Measurements from ENCODE around the gene RNF144A.

RNF144A gene

DNA sequence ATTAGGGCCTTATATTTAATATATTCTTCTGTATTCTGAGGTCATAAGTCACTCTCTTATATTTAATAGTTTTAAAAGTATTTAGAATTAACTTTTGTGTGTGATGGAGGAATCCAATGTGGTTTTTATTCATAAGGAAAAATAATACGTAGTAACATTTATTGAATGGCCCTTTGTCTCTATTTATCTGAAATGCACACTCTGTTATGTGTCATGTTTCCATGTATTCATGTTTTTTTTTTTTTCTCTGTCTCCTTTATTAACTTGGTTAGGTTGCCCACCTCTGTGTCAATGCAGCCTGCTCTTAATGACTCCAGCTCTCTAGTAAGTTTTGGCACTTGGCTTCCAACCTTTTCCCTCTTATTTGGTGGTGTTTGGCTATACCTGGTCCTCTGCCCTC is 33.8 kb downstream of the RNF144A start:
- no peak for DNase-seq

DNA sequence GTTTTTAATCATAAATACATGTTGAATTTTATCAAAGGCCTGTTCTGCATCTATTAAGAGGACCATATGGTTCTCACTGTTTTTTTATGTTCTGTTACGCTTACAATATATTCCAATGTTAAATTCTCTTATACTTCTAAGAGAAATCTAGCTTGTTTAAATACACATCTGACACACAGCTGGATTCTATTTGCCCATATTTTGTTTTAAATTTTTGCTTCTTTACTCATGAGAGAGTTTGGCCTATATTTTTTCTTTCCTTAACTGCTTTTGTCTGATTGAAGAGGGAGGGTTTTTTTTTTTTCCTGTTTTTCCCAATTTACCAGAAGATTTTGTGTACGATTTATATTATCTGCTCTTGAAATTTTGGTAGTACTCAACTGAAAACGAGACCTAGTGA is 34.9 kb downstream of the RNF144A start:
- no peak for DNase-seq

DNA sequence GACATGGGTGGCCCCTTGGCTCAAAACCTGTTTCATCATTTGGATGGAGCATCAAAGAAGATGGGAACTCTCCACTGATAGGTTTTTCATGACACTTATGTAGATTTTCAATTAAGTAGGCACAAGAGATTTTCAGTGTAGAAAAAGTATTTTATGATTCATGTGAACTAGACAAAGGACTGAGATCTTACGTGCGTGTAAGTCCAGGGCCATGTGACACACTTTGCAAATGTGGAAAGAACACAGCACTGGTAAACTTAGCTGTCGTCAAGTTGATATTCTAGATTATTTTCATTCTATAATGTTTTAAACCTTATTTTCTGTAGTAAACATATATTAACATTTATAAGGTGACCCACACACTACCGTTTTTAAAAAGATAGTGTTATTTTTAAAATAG is 37.4 kb downstream of the RNF144A start:
- DNase-seq, result no peak

DNA sequence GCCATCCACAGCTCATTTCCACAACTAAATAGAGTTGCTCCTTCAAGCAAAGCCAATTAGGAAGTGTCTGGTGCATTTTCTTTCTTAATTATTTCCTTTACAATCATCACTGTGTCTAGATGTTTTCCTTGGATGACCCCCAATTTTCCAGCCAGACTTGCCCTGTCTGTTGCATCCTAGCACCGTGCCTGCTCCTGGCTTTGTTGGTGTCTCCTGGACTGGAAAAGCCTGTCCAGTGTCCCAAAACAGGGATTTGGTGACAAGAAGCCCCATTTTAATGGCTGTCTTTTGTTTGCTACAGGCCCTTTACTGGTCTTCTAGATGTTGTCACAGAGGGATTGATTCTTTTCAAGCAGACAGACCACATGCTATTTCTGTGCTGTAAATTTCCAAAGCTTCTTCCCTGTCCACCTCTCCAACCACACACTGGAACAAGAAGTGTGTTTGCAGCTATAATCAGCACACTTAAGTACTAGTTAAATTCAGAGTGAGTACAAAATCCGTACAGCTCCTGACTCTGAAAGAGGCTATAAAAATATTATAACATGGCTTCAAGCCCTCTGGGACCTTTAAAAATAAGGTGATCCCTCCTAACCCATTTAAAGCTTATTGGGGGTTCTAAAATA is 38.4 kb downstream of the RNF144A start:
- no peak for DNase-seq

DNA sequence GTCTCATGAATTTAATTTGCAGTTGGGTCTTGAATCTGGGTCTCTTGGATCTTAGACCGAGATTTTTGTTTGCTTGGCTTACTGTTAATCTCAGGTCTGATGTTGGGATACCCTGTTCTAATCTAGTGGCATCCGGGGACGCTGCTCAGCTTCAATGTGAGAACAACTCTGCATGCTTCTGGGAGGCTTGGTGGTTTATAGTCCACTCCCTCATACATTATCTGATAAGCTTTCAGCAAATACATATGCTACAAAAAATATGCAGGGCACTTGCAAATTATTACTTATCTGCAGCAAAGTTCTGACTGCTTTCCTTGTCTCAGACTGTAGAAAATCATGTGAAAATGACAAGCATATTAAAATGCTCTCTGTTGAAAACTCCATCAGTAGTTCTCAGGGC is 39.4 kb downstream of the RNF144A start:
- DNase-seq, result no peak

DNA sequence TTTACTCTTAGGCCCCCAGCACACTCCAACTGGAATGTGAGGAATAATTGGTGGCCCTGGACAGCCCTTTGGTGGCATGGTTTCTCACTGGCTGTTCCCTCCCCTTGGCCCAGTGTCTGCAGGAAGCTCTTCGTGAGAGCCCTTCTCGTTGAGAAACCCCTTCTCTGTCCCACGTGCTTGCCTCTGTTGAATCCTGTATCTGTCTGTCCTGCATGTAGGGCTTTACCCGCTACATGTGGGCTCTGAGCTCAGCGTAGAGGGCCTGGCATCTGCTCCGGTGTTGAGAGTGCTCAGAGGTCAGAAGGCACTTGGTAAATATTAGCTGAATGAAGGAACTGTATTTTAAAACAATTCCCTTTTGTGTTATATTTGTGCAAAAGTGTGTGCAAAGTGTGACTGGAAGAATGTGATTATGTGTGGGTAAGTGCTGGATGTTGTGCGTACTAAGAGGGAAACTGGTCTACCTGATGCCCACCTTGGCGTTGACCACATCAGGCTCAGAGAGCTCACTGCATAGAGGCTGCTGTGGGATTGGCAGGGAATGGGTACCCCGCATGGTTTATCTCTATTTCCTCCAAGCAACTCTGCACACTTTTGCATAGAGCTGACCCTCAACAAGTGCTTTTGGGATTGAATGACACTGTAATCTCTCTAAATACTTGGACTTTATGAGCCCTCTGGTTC is 40.0 kb downstream of the RNF144A start:
- no peak for DNase-seq

DNA sequence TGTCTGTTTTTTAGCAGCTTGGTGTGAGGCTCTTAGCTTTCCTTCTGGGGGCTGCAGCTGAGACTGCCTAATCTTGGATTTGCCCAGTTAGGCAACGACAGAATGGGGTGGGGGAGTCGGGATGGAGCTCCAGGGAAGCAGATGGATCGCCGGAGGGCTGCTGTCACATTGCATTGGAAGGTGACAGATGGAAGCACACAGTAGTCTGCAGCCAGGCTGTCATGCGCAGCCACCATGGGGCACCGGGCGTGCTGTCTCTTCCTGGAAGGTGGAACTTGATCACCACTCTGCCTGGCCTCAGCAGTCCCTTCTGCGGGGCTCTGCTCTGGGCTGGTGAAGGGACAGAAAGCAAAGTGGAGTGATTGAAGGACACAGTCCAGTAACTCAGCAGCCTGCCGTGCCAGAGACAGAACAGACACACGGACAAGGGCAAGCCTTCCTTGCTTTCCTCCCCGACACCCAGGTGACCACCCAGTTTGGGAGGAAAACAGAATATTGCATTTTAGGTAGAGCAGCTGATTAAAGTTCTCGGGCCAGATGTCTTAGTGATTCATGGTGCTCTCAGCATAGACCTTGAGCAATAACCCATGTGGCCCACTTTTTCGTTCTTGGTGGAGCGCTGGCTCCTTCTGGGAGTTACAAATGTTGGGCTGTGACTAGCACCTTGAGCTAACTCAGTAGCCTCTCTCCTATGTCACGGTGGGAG is 40.9 kb downstream of the RNF144A start:
- no peak for DNase-seq

DNA sequence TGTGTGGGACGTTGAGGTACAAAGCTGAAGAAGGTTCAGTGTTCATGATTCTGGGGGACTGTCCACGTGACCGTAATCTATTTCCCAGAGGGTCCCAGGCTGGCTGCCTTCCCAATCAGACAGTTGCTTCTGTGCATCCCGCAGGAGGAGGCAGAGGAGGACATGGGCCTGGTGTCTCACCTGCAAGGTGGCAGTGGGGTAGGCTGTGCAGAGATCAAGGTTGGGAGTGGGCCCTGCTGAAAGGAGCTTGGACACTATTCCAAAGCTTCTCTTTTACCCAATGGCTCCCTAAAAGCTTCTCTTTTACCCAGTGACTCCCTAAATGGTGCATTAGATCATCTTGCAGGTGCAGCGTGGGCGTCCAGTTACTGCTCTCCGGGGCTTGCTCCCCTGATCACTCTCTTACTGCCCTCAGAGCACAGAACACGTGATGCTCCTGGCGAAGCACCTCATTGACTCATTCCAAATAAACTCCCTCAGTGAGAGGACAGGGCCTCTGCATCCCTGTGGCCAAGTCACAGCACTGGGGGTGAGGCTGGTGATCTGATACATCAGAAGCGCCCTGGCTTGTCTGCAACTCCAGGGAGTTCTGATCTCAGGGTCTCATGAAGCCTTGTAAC is 41.5 kb downstream of the RNF144A start:
- no peak for DNase-seq

DNA sequence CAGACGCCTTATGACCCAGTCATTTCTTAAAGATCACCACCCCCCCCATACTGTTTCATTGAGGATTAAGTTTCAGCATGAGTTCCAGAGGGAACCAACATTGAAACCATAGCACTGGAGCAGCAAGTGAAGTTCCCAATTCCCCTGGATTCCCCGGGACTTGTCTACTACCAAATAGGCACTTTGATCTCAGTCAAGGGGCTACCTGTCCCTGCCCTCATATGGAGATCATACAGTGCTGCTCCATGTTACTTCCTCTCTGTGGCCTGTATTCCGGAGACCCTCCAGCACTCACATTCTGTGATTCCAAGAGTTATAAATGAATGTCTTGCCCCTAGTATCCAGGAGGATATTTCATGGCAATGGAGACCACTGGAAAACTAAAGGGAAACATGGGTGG is 42.5 kb downstream of the RNF144A start:
- no peak for DNase-seq

DNA sequence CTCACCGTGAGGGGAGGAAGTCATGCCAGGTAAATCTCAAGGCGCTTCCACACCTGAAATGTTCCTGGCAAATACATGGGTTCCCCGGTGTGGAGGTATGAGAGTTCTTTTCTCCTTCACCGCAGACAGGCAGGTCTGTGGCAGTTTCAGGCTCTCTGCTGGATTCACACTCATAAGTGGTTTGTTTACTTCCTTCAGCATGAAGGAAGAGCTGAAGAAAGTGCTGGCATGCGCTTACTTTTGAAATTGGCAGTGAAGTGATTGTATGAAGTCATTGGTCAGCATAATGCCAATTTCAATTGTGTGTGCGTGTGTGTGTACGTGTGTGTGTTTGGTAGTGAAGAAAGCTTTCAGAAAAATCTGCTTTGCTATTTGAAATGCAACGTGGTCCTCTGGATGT is 43.4 kb downstream of the RNF144A start:
- no peak for DNase-seq

DNA sequence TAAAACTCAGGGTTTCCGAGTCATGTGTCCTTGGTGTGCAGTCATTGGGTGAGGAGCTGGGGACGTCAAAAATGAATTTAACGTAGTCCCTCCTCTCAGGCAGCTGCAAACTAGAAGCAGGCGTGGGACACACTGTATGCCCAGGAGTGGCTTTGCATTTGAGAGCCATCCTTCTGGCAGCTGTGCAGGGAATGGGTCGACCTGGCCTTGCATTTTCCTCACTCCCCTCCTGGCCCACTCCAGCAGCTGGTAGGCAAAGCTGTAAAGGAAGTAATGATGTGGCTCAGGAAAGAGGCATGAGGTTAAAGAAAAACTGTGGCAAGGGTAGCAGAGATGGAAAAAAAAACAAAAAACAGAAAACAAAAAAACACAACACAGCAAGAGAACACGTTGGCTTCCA is 46.5 kb downstream of the RNF144A start:
- DNase-seq, result no peak

DNA sequence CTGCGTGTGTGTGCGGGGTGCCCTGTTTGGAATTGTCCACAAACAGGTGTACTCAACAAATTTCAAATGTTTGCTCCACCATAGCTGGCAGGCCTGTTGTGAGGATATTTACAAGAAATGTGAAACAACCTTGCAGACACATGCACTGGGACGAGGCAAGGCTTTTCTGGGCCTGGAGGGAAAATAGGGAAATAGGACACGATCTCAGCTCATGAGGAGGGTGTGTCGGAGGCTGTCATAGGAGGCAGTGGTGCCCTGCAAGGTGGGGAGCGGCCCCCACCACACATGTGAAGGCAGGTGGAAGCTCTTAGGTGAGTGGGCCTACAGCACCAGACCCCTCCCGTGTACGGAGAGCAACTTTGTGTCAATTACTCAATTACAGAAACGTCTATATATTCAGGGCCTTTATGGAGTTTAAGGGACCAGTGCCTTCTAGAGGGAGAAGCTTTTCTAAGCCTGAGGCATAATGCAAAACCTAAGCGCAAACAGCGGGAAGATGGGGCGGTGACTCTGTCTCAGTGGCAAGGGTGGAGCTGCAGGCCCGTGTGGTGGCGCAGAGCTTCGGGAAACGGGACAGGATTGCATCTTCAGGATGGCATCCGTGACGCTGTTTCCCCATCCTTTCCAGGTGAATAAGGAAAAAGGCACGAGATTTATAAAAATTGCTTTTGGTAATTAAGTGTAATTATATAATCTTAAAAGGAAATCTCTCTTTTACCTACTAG is 48.0 kb downstream of the RNF144A start:
- no peak for DNase-seq

DNA sequence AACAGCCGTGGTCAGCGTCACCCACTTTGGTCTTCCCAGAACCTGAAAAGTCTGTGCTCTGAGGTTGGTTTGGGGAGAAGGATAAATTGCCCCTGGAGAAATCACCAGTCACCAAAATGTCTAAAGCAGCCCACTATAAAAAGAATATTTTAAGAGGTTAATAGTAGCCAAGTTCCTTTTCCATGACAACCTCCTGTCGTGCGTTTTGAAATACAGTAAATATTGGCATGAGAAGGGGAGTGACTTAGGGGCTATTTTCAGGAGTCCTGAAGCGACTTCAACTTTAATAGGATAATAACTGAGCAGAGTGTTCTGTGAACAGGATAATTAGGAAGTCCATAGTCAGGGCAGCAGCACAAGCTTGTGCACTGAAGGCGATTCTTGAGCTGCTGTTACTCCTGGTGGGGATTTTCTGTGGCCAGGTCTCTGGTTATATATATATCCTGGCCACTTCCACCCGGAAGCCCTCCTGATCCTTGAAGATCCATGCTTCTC is 49.3 kb downstream of the RNF144A start:
- DNase-seq, result no peak

DNA sequence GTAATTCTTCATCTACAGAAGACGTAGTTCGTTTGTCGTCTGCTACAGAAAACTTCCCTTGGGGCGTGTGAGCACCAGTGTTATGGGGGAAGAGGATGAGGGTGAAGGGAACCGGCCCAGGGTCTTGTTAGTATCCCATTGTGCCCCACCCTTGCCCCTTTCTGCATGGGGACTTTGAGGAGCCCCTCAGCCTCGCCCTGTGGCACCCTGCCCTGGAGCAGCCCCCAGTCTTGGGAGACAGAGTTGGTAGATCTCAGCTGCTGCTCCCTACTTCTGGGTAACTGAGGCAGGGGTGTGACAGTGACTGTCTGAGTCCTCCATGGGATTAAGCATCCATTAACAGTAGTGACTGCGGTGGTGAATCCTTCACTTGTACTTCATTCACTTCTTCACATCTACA is 50.1 kb downstream of the RNF144A start:
- no peak for DNase-seq

DNA sequence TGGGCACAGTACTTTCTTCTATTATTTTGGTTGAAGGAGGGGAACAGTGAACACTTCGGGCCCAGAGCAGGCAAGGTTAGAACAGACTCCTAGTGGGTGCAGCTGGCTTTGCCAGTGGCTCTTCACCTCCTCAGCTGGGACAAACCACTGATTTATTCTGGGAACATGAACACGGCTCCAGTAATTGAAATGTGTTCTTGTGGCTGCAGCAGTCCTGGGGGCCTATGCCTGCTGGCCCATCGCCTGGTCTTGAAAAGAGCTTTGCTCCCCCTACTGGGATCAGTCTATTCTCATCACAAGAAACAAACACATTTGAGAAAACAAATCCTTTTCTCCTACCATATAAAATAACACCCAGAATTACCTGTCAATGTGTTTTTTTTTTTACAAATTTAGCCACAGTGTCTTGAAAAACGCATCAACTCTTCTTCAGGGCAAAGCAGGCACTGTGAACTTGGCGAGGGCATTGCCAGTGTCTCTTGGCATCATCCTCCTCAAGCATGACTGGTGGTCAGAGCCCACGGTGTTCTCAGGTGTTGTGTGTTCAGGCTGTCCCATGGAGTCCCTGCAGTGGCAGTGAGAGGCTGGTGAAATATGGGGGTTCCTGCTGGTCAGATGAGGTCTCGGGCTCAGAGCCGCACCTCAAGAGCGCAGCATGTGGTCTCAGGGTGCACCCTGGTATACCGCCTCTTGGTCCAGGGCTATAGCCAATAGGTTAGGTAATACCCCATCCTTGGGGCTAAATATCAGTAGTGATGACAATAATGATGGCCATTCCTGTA is 51.3 kb downstream of the RNF144A start:
- no peak for DNase-seq

DNA sequence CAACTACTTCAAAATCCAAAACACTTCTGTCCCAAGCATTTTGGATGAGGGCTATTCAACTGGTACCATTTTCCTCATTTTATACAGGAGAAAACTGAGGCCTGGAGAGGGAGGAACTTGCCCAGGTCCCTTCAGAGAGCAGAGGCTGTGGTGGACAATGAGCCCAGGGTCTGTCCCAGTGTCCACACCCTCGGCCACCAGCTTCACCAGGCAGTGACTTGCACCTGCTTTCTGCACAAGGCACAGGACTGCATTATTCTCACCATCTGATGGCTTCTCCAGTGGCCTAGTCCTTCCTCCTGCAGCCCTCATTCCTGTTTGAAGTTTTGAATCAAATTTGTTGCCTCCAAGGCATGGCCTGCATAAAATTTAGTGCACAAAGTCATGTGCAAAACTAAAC is 53.3 kb downstream of the RNF144A start:
- no peak for DNase-seq

DNA sequence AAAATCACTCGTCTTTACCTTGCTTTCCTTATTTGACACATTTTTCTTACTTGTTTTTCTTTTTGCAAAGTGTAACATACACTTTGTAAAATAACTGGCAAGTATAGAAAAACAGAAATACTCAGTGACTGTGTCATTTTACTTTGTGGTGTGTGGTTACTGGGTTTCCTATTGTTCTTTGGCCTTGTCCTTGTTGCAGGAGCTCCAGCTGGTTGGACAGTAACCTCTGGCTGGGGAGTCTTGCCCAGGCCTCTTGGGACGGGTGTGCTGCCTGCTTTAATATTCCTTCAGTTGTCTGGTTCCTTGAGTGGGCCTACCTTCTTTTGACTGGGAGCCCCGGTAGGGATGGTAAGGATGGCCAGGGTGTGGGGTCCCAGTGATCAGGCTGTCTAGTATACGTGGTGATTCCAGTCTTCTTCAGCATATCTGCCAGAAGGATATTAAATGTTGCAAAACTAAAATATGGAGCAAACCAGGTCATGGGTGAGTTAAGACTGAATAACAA is 53.8 kb downstream of the RNF144A start:
- DNase-seq, result no peak

DNA sequence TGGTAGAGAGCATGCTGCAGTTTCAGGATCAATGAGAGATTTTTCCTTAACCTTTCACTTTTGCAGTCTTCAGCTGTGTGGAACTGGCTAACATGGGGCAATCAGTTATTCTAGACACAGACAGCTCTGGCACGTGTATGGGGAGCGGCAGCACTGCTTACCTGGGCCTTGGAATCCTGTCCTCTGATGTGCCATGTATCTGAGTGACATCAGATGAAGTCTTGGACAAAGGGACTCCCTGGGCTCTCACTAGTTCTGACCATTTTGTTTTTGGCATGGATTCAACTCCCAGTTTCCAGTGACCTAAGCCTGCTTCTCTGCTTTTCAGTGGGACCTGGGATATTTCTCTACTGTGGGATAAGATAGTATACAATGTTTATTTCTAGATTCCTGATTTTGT is 54.3 kb downstream of the RNF144A start:
- no peak for DNase-seq

DNA sequence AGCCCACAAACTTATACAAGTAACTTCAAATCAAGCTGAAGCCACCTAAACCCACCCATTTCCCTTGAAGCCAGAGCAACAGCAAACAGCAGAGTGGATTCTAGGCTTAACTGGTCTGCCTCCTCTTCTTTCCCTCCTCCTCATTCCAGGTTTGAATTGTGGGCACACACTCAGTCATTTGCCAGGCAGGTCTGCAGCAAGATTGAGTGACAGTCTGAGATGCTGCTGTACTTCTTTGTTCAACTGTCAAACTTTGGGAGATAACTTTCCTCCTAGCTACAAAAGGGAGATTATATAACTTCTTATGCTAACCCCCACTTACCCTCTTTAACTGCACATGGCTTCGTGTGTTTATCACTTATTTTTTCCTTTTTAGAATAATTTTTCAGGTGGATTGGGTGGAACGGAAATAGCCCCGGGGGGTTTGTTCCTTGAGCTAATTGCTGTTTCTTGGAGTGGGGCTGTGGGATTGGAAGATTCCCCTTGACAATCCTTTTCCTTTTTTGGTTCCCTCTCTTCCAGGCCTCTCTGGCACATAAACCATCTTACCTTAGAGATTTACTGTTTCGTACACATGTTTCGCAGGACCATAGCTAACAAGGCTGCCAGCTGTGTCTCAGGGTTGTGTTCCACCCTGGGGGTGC is 55.0 kb downstream of the RNF144A start:
- no peak for DNase-seq

DNA sequence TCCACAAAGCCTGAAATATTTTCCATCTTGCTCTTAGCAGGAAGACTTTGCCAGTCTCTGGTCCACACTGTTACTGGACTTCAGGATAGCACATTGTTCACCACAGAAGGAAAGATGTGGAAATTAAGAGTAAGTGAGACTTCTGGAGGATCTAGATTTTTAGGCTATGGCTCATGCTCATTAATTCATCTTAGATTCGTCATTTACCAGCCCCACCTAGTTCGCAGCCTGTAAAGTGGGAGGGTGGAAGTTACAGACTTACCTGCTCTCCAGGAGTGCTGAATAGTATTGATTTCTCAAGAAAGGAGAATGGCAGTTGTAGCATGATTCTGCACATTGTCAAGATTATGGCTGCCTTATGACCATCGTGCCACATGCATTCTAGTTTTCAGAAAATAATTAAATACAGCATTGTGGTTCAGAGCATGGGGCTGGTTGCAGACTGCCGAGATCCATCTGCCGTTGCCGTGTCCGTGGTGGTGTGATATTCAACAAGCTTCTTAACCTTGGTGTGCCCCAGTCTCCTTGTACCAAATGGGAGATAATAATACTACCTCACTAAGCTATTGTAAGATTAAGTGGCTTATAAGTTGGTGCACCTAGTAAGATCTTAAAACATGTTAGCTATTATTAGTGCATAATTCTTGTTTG is 56.8 kb downstream of the RNF144A start:
- DNase-seq, result no peak

DNA sequence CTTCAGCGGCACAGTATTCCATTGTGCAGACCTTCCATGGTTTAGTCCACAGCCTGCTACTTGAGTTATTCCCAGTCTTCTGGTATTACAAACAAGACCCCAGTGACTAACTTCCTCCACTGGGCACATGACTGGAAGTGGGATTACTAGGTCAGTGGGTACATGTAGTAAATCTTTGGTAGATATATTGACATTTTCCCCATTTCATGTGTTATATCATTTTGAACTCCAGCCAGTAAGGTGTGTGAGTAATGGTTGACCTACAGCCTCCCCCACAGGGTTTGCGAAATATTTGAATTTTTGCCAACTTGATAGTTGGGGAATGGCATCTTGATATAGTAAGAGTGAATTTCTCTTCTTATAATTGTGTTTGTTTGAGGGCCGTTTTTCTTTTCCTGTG is 58.8 kb downstream of the RNF144A start:
- DNase-seq, result no peak

All from KG1 (cell line).